Measurements from ENCODE around the gene CUX1.

CUX1 gene

GRCh38 chr7:102061354-102061945, 244.0 kb downstream of the CUX1 start:
- no peak for TF ChIP-seq CTCF (conservative IDR thresholded peaks at IDR 0.05; ENCODE audit: low read depth, low read length)
- DNase-seq (ENCODE audit: low read depth), result no peak

GRCh38 chr7:102061981-102062390, 244.6 kb downstream of the CUX1 start:
- DNase-seq (ENCODE audit: low read depth), result no peak
- TF ChIP-seq CTCF (conservative IDR thresholded peaks at IDR 0.05; ENCODE audit: low read depth, low read length), result no peak
- no peak overlapping the region for H3K4me3 ChIP-seq (ENCODE audit: low read depth, low read length)

More at GRCh38 chr7:102061354-102061945, 244.0 kb downstream of the CUX1 start:
- no peak overlapping the region for H3K4me3 ChIP-seq (ENCODE audit: low read depth, low read length)

DNA sequence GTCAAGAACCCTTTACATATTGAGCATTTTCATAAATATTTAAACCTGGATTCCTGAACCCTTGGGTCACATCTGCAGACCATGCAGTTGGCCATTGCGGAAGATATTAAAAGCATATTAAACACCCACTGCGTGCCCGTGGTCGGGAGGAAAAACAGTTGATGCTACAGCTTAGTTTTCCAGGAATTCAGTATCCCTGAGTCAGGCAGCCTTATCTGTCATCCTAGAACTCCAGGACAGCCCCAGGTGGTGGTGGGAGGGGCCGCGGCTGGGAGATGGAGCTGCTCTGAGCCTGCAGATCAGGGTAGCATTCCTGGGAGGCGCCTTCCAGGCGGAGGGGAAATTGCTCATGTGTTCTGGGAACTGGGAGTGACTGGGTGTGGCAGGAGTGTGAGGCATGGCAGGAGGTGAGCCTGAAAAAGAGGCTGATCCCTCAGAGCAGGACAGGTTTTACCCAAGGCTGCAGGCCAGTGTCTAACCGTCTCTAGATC, 246.3 kb downstream of the CUX1 start:
- no peak for DNase-seq (ENCODE audit: low read depth)
- TF ChIP-seq CTCF (conservative IDR thresholded peaks at IDR 0.05; ENCODE audit: low read depth, low read length), result no peak
- H3K4me3 ChIP-seq (ENCODE audit: low read depth, low read length), result no peak overlapping the region

- no peak overlapping the region for H3K4me3 ChIP-seq (ENCODE audit: low read depth, low read length)
- peak; percentile 46 for DNase-seq (ENCODE audit: low read depth)
These were observed 247.1 kb downstream of the CUX1 start for GRCh38 chr7:102064361-102065025.

DNA sequence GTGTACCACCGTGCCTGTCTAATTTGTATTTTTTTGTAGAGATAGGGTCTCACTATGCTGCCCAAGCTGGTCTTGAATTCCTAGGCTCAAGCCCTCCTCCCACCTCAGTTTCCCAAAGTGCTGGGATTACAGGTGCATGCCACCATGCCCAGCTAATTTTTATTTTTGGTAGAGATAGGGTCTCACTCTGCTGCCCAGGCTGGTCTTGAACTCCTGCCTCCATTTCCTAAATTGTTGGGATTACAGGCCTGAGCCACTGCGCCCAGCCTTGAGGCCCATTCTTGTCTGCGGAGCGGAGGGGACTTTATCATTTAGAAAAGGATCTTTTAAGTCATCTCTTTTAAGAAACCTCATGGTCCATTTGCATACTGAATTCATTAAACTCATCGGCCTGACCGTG, 247.8 kb downstream of the CUX1 start:
- no peak for TF ChIP-seq CTCF (conservative IDR thresholded peaks at IDR 0.05; ENCODE audit: low read depth, low read length)
- DNase-seq (ENCODE audit: low read depth), result no peak
- H3K4me3 ChIP-seq (ENCODE audit: low read depth, low read length), result no peak overlapping the region

More at GRCh38 chr7:102064361-102065025, 247.1 kb downstream of the CUX1 start:
- TF ChIP-seq CTCF (conservative IDR thresholded peaks at IDR 0.05; ENCODE audit: low read depth, low read length), result no peak

- no peak for DNase-seq (ENCODE audit: low read depth)
- TF ChIP-seq CTCF (conservative IDR thresholded peaks at IDR 0.05; ENCODE audit: low read depth, low read length), result no peak
These were observed 249.1 kb downstream of the CUX1 start for GRCh38 chr7:102066476-102066875.

DNA sequence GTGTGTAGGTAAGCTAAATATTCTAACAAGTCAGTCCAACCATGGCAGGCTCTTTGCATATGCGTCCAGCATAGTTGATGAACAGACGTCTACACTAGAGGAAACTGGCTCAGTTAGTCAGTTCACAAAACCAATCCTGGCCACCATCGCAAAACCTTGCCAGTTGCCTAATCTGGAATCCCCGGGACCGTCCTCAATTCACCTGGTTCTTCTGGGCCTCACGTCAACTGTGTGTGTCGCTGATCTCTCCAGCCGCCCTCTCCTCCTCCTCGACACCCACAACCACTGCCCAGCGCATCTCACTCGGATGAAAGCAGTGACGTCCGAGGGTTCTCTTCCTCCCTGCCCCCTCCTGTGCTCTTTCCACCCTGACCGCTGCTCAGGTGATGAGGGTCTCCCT, 251.4 kb downstream of the CUX1 start:
- TF ChIP-seq CTCF (conservative IDR thresholded peaks at IDR 0.05; ENCODE audit: low read depth, low read length), result no peak
- no peak for DNase-seq (ENCODE audit: low read depth)
- H3K4me3 ChIP-seq (ENCODE audit: low read depth, low read length), result no peak overlapping the region

More at GRCh38 chr7:102066476-102066875, 249.1 kb downstream of the CUX1 start:
- no peak overlapping the region for H3K4me3 ChIP-seq (ENCODE audit: low read depth, low read length)
